K562 (cell line): ENCODE results near the gene GIMAP8. TPM values are rescaled to one million over a fixed set of nuclear protein-coding genes. Genes with fewer than 3 reads are reported as not detected.

ENCODE experiments used
- ATF3 ChIP-seq, 2 experiments: fragments of 450-650 bp in 1 of 2; sonication (generic) in 1 of 2; formaldehyde crosslinking in 1 of 2; IDR thresholded peaks in 1 of 2; conservative IDR thresholded peaks in 1 of 2; 2 replicates each; pipeline versions ENCODE4 v1.6.1 to v1.8.1; 2016 to 2023; ENCODE audit warnings: mild to moderate bottlenecking in 2 of 2, moderate library complexity in 2 of 2, inconsistent platforms in 1 of 2, missing genetic modification reagents in 1 of 2
- BCLAF1 ChIP-seq, 2 experiments: fragments of 450-650 bp in 1 of 2; IDR thresholded peaks; 2 replicates each; pipeline ENCODE4 v1.6.1; 2011 to 2017; ENCODE audit warnings: low read depth in 2 of 2, antibody characterized with exemption in 1 of 2, borderline replicate concordance in 1 of 2, low read length in 1 of 2, mild to moderate bottlenecking in 1 of 2, mixed read lengths in 1 of 2; ENCODE audit not compliant: control insufficient read depth in 1 of 2
- CBX5 ChIP-seq: IDR thresholded peaks from 2 replicates; pipeline ENCODE4 v1.6.1; 2014; ENCODE audit warnings: low read depth, borderline replicate concordance
- CTCFL ChIP-seq: IDR thresholded peaks from 2 replicates; pipeline ENCODE4 v1.6.1; 2011; ENCODE audit warnings: borderline replicate concordance, low read depth, mild to moderate bottlenecking, moderate library complexity, low read length; ENCODE audit not compliant: insufficient read depth, poor library complexity, severe bottlenecking
- FOXK1 ChIP-seq: sonication (generic); formaldehyde crosslinking; IDR thresholded peaks from 2 replicates; pipeline ENCODE4 v1.8.0; 2022; ENCODE audit warnings: missing genetic modification reagents, mild to moderate bottlenecking, borderline replicate concordance
- JUND ChIP-seq, 2 experiments: IDR thresholded peaks; 2 replicates in 1 of 2; 3 replicates in 1 of 2; pipeline ENCODE4 v1.6.1; 2011; ENCODE audit warnings: borderline replicate concordance in 2 of 2, low read depth in 2 of 2, low read length in 2 of 2, improper control_type of control experiment in 1 of 2, missing biosample characterization in 1 of 2, missing genetic modification characterization in 1 of 2, missing genetic modification reagents in 1 of 2
- KLF10 ChIP-seq: fragments of 250-450 bp; sonication (Bioruptor Pico); IDR thresholded peaks from 2 replicates; pipeline ENCODE4 v1.6.1; 2021; ENCODE audit warnings: matching md5 sums
- SUPT5H ChIP-seq: fragments of 450-650 bp; IDR thresholded peaks from 2 replicates; pipeline ENCODE4 v1.6.1; 2016
- TFAP4 ChIP-seq: sonication (generic); formaldehyde crosslinking; IDR thresholded peaks from 2 replicates; pipeline ENCODE4 v1.8.0; 2022; ENCODE audit warnings: missing genetic modification reagents, mild to moderate bottlenecking, moderate library complexity, borderline replicate concordance
- TOE1 ChIP-seq, 2 experiments: fragments of 450-650 bp in 1 of 2; sonication (generic) in 1 of 2; formaldehyde crosslinking in 1 of 2; IDR thresholded peaks; 2 replicates each; pipeline versions ENCODE4 v1.7.1 to v1.8.0; 2016 to 2022; ENCODE audit warnings: borderline replicate concordance in 2 of 2, mild to moderate bottlenecking in 2 of 2, antibody characterized with exemption in 1 of 2, inconsistent platforms in 1 of 2, low read depth in 1 of 2, missing genetic modification reagents in 1 of 2, moderate library complexity in 1 of 2
- ZNF217 ChIP-seq: sonication (generic); formaldehyde crosslinking; IDR thresholded peaks from 2 replicates; pipeline ENCODE4 v1.8.0; 2022; ENCODE audit warnings: mild to moderate bottlenecking, missing genetic modification reagents
- ZNF232 ChIP-seq: sonication (generic); formaldehyde crosslinking; IDR thresholded peaks from 2 replicates; pipeline ENCODE4 v1.8.0; 2022; ENCODE audit warnings: mild to moderate bottlenecking, missing genetic modification reagents
- ZSCAN29 ChIP-seq: fragments of 450-650 bp; IDR thresholded peaks from 2 replicates; pipeline ENCODE4 v1.6.1; 2017
- polyA plus RNA-seq, 8 experiments: library from polyadenylated mRNA; depleted of rRNA in 4 of 8; stranded (reverse) in 5 of 8; unstranded in 3 of 8; fragments of >200 nt; fragmentation: Nextera tagmentation in 2 of 8; fragmentation: Illumina TruSeq in 1 of 8; extraction: Ambion mirVana in 2 of 8; extraction: Trizol in 1 of 8; gene quantifications; 2 replicates each; pipeline versions ENCODE4 v1.2.1 to v1.2.3, GENCODE V29; 2011 to 2014; ENCODE audit warnings: inconsistent platforms in 1 of 8, missing spikeins in 1 of 8
- total RNA-seq, 7 experiments: library from RNA; depleted of rRNA in 6 of 7; stranded (reverse); fragments of >200 nt in 6 of 7; fragmentation: Illumina TruSeq in 2 of 7; extraction: Trizol in 2 of 7; gene quantifications; 2 replicates each; pipeline versions ENCODE4 v1.2.1 to v1.2.3, GENCODE V29; 2011 to 2021; ENCODE audit warnings: low replicate concordance in 1 of 7
- TF ChIP-seq, protein P1 (sequence below): fragments of 450-650 bp; IDR thresholded peaks from 2 replicates; pipeline ENCODE4 v1.6.1; 2016; ENCODE audit warnings: antibody characterized with exemption
- TF ChIP-seq, protein P2 (sequence below): fragments of 250-450 bp; sonication (Bioruptor Pico); IDR thresholded peaks from 2 replicates; pipeline ENCODE4 v1.9.0; 2021; ENCODE audit warnings: mild to moderate bottlenecking

The GIMAP8 gene
- total and polyA plus RNA-seq, 9 of the 15 experiments (the other 6 are each of a cell fraction or from before 2014, with no cell fraction given), result not detected

- TF ChIP-seq FOXK1 (CRISPR knock-in tag) (no peak), JUND (IDR thresholded peaks at IDR 0.05; ENCODE audit: borderline replicate concordance, low read depth, low read length) (no peak), JUND (tag; IDR thresholded peaks at IDR 0.05; ENCODE audit: borderline replicate concordance, low read depth, low read length) (no peak), BCLAF1 (IDR thresholded peaks at IDR 0.05; ENCODE audit: borderline replicate concordance in 1 of 2, control insufficient read depth in 1 of 2, low read depth in 2 of 2, low read length in 1 of 2) (no peak), CTCFL (no peak), ZNF232 (CRISPR knock-in tag) (peak; percentile 7; the same call in 1 of the 2 replicates), CBX5 (no peak), ATF3 (IDR thresholded peaks at IDR 0.05) (no peak), ATF3 (CRISPR knock-in tag; conservative IDR thresholded peaks at IDR 0.05) (no peak), TFAP4 (peak; percentile 73; the same call in 1 of the 2 replicates), TOE1 (IDR thresholded peaks at IDR 0.05; ENCODE audit: borderline replicate concordance) (peak; percentile 37), TOE1 (CRISPR knock-in tag; IDR thresholded peaks at IDR 0.05; ENCODE audit: borderline replicate concordance, low read depth) (no peak), ZSCAN29 (no peak; the same call in 1 of the 2 replicates), ZNF217 (no peak), KLF10 (CRISPR knock-in tag) (no peak), SUPT5H (no peak; the same call in 1 of the 2 replicates)
- TF ChIP-seq, protein P1, sequence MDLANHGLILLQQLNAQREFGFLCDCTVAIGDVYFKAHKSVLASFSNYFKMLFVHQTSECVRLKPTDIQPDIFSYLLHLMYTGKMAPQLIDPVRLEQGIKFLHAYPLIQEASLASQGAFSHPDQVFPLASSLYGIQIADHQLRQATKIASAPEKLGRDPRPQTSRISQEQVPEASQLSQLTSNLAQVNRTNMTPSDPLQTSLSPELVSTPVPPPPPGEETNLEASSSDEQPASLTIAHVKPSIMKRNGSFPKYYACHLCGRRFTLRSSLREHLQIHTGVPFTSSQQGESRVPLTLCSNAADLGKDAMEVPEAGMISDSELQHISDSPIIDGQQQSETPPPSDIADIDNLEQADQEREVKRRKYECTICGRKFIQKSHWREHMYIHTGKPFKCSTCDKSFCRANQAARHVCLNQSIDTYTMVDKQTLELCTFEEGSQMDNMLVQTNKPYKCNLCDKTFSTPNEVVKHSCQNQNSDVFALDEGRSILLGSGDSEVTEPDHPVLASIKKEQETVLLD, result no peak; the same call in 1 of the 2 replicates
- TF ChIP-seq, protein P2, sequence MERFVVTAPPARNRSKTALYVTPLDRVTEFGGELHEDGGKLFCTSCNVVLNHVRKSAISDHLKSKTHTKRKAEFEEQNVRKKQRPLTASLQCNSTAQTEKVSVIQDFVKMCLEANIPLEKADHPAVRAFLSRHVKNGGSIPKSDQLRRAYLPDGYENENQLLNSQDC, result 0 out of 2 replicates have a peak, but pooled peaks have one; percentile 10
Measured at GRCh38 chr7:150405584-150406311, 44.7 kb upstream of the GIMAP8 start (continued).
